ENCODE data around the gene UBC.

DNA sequence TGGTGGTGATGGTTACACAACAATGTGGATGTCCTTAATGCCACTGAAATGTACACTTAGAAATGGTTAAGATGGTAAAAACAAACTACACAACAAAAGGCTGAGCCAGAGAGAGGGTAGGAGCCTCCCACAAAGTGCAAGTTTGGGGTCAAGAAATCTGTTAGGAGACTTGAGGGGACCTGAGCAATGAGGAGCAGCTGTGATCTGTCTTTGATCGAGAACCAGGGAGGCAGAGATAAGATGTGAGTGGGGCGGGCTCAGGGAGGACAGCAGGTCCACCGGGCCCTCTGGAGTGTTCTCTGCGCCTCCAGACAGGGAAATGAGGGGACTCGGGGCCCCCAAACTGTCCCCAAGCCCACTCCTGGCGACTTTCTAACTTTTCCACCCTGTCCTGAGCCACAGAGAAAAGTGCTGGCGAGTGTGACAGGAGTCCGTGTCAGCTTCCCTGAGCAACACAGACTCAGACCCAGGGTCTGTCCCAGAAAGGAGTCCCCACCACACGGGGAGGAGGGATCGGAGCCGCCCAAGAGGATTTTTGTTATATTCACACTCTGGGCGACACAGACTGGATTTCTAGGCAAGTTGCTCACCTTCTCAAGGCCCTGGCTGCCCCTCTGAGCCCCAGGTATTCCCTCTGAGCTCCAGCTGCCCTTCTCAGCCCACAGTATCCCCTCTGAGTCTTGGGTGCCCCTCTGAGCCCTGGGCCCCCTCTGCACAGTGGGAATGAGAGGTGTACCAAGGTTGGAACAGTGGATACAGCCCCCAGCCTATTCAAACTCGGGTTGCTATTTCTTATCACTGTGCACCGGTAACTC is 39.3 kb downstream of the UBC start:
- TF ChIP-seq, protein P1, sequence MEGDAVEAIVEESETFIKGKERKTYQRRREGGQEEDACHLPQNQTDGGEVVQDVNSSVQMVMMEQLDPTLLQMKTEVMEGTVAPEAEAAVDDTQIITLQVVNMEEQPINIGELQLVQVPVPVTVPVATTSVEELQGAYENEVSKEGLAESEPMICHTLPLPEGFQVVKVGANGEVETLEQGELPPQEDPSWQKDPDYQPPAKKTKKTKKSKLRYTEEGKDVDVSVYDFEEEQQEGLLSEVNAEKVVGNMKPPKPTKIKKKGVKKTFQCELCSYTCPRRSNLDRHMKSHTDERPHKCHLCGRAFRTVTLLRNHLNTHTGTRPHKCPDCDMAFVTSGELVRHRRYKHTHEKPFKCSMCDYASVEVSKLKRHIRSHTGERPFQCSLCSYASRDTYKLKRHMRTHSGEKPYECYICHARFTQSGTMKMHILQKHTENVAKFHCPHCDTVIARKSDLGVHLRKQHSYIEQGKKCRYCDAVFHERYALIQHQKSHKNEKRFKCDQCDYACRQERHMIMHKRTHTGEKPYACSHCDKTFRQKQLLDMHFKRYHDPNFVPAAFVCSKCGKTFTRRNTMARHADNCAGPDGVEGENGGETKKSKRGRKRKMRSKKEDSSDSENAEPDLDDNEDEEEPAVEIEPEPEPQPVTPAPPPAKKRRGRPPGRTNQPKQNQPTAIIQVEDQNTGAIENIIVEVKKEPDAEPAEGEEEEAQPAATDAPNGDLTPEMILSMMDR (IDR thresholded peaks at IDR 0.05), result no peak
- TF ChIP-seq POLR2A (IDR thresholded peaks at IDR 0.05) (no peak), EP300 (IDR thresholded peaks at IDR 0.05) (no peak)

All from tibial nerve (tissue), 4 donors.